ENCODE measurements around the gene GARNL3. TPM values are rescaled to one million over a fixed set of nuclear protein-coding genes. Genes with fewer than 3 reads are reported as not detected.

GARNL3 gene
- total and polyA plus RNA-seq, 11 donors: 7.1 to 60.4 (median 20.3) TPM

DNA sequence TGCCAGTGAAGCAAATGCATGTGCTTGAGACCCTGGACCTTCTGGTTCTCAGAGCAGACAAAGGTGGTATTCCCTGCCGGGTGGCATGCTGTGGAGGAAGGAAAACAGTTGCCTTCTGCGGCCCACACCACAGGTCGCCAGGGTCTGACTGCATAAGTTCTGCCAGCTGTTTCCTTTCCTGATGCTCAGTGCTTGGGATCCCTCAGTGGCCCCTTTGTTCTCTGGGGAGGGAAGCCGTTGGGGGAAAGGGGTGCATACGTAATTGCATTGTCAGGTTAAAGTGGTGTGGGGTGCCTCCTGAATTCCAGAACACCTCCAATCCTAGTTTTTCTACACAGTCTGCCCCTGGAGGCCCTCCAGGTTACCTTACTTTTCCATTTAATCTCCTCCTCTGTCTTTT is 89.3 kb downstream of the GARNL3 start:
- no peak overlapping the region for H3K4me3 ChIP-seq
- H3K4me1 ChIP-seq: peaks cover 0 to 22% (median 0%) of the 10 kb centered on the region in 12 donors
- H3K9me3 ChIP-seq: no peaks in the 10 kb centered on the region
- no peak for TF ChIP-seq POLR2A (IDR thresholded peaks at IDR 0.05)
- TF ChIP-seq, protein P1, sequence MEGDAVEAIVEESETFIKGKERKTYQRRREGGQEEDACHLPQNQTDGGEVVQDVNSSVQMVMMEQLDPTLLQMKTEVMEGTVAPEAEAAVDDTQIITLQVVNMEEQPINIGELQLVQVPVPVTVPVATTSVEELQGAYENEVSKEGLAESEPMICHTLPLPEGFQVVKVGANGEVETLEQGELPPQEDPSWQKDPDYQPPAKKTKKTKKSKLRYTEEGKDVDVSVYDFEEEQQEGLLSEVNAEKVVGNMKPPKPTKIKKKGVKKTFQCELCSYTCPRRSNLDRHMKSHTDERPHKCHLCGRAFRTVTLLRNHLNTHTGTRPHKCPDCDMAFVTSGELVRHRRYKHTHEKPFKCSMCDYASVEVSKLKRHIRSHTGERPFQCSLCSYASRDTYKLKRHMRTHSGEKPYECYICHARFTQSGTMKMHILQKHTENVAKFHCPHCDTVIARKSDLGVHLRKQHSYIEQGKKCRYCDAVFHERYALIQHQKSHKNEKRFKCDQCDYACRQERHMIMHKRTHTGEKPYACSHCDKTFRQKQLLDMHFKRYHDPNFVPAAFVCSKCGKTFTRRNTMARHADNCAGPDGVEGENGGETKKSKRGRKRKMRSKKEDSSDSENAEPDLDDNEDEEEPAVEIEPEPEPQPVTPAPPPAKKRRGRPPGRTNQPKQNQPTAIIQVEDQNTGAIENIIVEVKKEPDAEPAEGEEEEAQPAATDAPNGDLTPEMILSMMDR (IDR thresholded peaks at IDR 0.05): no peak
- intact Hi-C loops (cut with DNase I): loop anchor here in 1 of 10 donors (5.0 kb wide), 1 partner anchor 42 kb away; no protein-coding TSS in a partner anchor
- DNase-seq: no peak
- H3K36me3 ChIP-seq: peaks cover 0 to 67% (median 32%) of the 10 kb centered on the region in 9 donors
- ATAC-seq: no peak
- H3K27me3 ChIP-seq: no peaks in the 10 kb centered on the region
- peak overlapping the region in 1 of 12 donors; percentile 7 for H3K27ac ChIP-seq
- WGBS, 4 donors: 60 to 85% (median 70%) methylated on average over 4 to 5 of the region's 5 CpGs

DNA sequence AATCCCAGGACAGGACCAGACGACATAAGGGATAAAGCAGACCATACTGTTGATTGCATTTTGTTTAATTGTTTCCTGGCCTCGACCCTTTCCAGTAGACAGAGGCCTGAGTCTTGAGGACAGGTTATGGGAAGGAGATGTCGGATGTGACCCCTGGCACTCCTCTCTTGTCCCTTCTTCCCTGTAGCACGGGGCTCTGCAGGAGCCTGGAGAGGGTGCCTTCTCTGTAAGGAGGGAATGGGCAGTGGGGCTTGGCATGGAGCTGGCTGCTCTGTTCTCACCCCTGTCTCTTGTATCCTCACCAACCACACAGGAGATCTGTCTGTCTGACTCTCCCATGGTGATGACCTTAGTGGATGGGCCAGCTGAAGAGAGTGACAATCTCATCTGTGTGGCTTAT is 92.3 kb downstream of the GARNL3 start:
- no peak for ATAC-seq
- TF ChIP-seq, protein P1 (IDR thresholded peaks at IDR 0.05): no peak
- TF ChIP-seq POLR2A (IDR thresholded peaks at IDR 0.05): no peak
- H3K36me3 ChIP-seq: peaks cover 0 to 68% (median 32%) of the 10 kb centered on the region in 9 donors
- no peak overlapping the region for H3K27ac ChIP-seq
- H3K4me1 ChIP-seq: peaks cover 0 to 13% (median 2%) of the 10 kb centered on the region in 12 donors
- no peak overlapping the region for H3K4me3 ChIP-seq
- DNase-seq: no peak
- no peaks in the 10 kb centered on the region for H3K9me3 ChIP-seq
- intact Hi-C loops (cut with DNase I): no loop called here
- no peaks in the 10 kb centered on the region for H3K27me3 ChIP-seq
- 80 to 91% (median 88%) methylated on average over 4 of the region's 4 CpGs for WGBS, 4 donors

DNA sequence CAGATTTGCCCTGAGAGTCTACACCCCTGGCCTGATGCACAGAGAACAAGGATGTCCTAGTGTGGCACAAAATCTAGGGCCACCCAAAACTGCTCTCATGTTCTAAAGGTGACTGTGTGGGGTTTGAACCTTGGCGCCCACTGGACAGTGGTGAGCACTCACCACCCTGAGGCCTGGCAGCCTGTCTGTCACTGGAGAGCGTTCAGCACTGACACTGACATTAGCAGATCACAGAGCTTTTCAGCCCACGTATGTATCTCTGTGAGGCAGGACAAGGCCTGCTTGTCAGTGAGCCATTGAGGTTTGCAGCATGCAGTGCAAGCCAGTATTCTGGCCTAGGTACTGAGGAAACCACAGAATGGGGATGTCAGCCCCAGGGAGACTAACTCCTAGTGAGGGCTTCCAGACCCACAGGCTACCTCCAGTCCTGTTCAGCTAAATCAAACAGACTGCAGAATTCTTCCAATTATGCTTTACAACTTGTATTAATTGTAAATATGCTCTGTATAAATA is 93.5 kb downstream of the GARNL3 start:
- ATAC-seq: peak in 1 of 4 donors; percentile 53
- 62 to 82% (median 78%) methylated on average over 3 of the region's 3 CpGs for WGBS, 4 donors
- Histone ChIP-seq H3K27ac (no peak overlapping the region), H3K27me3 (no peaks in the 10 kb centered on the region), H3K9me3 (no peaks in the 10 kb centered on the region), H3K4me3 (no peak overlapping the region), H3K36me3 (peaks cover 0 to 71% (median 35%) of the 10 kb centered on the region in 9 donors), H3K4me1 (peaks cover 0 to 11% (median 0%) of the 10 kb centered on the region in 12 donors)
- no peak for DNase-seq
- no peak for TF ChIP-seq POLR2A (IDR thresholded peaks at IDR 0.05)
- TF ChIP-seq, protein P1 (IDR thresholded peaks at IDR 0.05): no peak
- intact Hi-C loops (cut with DNase I): no loop called here

DNA sequence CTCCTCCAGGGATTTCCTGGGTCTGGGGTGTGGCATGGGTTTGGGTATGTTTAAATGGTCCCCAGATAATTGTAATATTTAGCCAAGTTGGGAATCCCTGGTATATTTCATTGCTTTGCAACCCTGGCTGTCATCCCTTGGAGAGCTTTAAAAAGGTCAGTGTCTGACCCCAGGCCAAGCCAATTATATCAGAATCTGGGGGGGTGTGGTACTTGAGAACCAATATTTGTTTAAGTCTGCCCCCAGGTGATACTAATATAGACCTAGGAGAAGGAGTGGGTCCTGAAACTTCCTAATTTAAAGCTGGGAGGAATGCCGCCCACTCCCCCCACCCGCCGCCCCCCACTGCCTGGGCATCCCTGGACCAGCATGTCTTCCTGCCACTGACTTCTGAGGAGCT is 94.2 kb downstream of the GARNL3 start:
- intact Hi-C loops (cut with DNase I): no loop called here
- TF ChIP-seq POLR2A (IDR thresholded peaks at IDR 0.05): no peak
- ATAC-seq (no peak), DNase-seq (no peak)
- peaks cover 0 to 75% (median 38%) of the 10 kb centered on the region in 9 donors for H3K36me3 ChIP-seq
- peaks cover 0 to 11% (median 0%) of the 10 kb centered on the region in 12 donors for H3K4me1 ChIP-seq
- no peak overlapping the region for H3K4me3 ChIP-seq
- H3K9me3 ChIP-seq: no peaks in the 10 kb centered on the region
- no peaks in the 10 kb centered on the region for H3K27me3 ChIP-seq
- 97 to 100% (median 99%) methylated on average over 1 to 3 of the region's 3 CpGs for WGBS, 4 donors
- H3K27ac ChIP-seq: no peak overlapping the region

DNA sequence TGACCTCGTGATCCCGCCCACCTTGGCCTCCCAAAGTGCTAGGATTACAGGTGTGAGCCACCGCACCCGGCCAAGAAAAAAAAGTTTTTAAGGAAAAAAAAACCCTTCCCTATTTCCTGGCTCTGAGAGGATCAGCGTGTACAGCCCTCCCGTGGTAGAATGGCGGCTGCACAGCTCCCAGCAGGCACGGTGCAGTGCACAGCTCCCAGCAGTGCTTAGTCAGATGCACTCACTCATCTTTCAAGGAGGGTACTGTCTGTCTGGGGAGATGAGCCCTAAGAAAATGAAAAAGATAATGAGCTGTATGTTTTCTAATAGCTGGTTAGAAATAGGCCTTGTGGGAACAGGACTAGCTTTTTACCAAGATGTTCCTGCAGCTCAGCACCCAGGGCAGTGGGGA is 95.7 kb downstream of the GARNL3 start:
- ATAC-seq: peak in 1 of 4 donors; percentile 59
- Histone ChIP-seq H3K36me3 (peaks cover 0 to 75% (median 47%) of the 10 kb centered on the region in 9 donors), H3K4me3 (no peak overlapping the region), H3K9me3 (no peaks in the 10 kb centered on the region), H3K4me1 (peaks cover 0 to 11% (median 0%) of the 10 kb centered on the region in 12 donors), H3K27me3 (no peaks in the 10 kb centered on the region), H3K27ac (no peak overlapping the region)
- TF ChIP-seq, protein P1 (IDR thresholded peaks at IDR 0.05): peak in 5 of 12 donors; percentile 17 to 41 (median 30)
- TF ChIP-seq POLR2A (IDR thresholded peaks at IDR 0.05): no peak
- DNase-seq: no peak
- WGBS, 4 donors: 65 to 68% (median 66%) methylated on average over 8 of the region's 8 CpGs
- intact Hi-C loops (cut with DNase I): no loop called here

Data from heart left ventricle (tissue), 16 donors.